ENCODE data around the gene WDR7.

- TF ChIP-seq CTCF (IDR thresholded peaks at IDR 0.05): no peak
- TF ChIP-seq POLR2A (IDR thresholded peaks at IDR 0.05): no peak
Measured at GRCh38 chr18:56873441-56874140, 222.4 kb downstream of the WDR7 start.
